ENCODE measurements around the gene PPP1R16B. TPM values are rescaled to one million over a fixed set of nuclear protein-coding genes. Genes with fewer than 3 reads are reported as not detected.

The PPP1R16B gene
- total RNA-seq, 2 experiments from 2014 or later, result 87.6 to 91.1 TPM

DNA sequence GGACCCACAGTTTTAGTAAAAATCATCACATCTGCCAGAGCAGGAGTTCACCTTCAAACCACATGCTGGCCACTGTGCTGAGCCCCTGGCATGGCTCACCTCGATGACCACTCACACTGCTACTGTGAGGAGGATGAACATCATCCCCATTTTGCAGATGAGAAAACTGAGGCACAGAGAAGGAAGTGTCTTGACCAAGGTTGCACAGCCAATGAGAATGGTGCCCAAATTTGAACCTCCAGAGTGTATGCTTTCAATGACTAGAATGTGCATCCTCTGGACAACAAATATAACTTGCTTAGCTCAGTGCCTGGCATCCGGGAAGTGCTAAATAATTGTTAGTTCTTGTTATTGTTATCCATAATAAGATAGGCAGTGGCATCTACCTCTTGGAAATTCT, 83.6 kb downstream of the PPP1R16B start:
- Histone ChIP-seq H3K36me3 (ENCODE audit: insufficient read depth, low read length) (peaks cover 23% of the 10 kb centered on the region), H3K4me3 (ENCODE audit: low read length) (no peak overlapping the region), H3K4me1 (ENCODE audit: insufficient read depth, low read length) (peaks cover 20% of the 10 kb centered on the region), H3K27ac (ENCODE audit: low read depth in 1 of 2, low read length in 2 of 2) (no peak overlapping the region), H3K27me3 (ENCODE audit: control insufficient read depth in 1 of 2, insufficient read depth in 2 of 2, low read length in 2 of 2) (no peaks in the 10 kb centered on the region), H3K9me3 (ENCODE audit: control insufficient read depth in 1 of 2, insufficient read depth in 1 of 2, low read length in 2 of 2) (no peaks in the 10 kb centered on the region)
- H3K27ac Mint-ChIP-seq, result peak overlapping the region; percentile 64
- intact Hi-C loops (cut with DNase I, micrococcal nuclease), result loop anchor here in 1 of 2 experiments (1.0 kb wide), 1 partner anchor 11 kb away; no protein-coding TSS in a partner anchor
- DNase-seq (no peak), ATAC-seq (ENCODE audit: poor library complexity) (no peak)
- ChIA-PET CTCF (no interaction called here), POLR2A (no interaction called here)
- no peaks in the 10 kb centered on the region for H3K9me3 Mint-ChIP-seq
- no peaks in the 10 kb centered on the region for H3K27me3 Mint-ChIP-seq
- TF ChIP-seq, protein P1, sequence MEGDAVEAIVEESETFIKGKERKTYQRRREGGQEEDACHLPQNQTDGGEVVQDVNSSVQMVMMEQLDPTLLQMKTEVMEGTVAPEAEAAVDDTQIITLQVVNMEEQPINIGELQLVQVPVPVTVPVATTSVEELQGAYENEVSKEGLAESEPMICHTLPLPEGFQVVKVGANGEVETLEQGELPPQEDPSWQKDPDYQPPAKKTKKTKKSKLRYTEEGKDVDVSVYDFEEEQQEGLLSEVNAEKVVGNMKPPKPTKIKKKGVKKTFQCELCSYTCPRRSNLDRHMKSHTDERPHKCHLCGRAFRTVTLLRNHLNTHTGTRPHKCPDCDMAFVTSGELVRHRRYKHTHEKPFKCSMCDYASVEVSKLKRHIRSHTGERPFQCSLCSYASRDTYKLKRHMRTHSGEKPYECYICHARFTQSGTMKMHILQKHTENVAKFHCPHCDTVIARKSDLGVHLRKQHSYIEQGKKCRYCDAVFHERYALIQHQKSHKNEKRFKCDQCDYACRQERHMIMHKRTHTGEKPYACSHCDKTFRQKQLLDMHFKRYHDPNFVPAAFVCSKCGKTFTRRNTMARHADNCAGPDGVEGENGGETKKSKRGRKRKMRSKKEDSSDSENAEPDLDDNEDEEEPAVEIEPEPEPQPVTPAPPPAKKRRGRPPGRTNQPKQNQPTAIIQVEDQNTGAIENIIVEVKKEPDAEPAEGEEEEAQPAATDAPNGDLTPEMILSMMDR (IDR thresholded peaks at IDR 0.05), result no peak
- H3K4me1 Mint-ChIP-seq (ENCODE audit: low read depth), result peaks cover 40% of the 10 kb centered on the region
- peaks cover 21% of the 10 kb centered on the region for H3K36me3 Mint-ChIP-seq (ENCODE audit: low read depth)
- no peak overlapping the region for H3K4me3 Mint-ChIP-seq

DNA sequence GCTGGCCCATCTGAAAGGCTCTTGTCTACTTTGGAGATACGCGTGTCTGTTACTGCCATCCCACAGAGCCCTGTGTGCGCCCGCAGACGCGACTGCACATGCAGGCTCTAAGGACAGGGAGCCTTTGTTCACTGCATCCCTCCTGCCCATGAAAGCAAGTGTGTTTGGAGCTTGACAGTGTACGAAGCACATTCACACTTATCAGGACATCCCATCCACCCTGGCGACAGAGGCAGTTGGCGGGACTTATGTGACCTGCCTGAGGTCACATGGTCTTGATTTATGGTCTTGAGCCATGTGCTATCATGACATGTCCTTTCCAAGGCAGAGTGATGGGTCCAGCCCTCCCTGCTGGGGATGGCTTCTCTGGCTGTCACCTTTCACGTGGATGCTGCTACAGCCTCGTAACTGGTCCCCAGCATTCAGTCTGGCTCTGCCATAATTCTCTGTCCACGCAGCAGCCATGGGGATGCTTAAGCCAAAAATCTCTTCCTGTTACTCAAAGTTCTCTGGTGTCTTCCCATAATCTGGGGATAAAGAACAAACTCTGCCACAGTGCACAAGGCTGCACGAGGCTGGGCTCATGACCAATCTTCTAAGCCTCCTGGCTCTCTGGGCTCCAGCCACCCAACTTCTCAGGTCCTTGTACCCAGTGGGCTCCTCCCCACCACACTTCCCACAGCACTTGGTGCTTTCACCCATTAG, 84.4 kb downstream of the PPP1R16B start:
- intact Hi-C loops (cut with DNase I, micrococcal nuclease), result loop anchor here (1.0 to 10.0 kb wide), 5 partner anchors 12 to 228 kb away; no protein-coding TSS in a partner anchor
- Histone ChIP-seq H3K27ac (ENCODE audit: low read depth in 1 of 2, low read length in 2 of 2) (no peak overlapping the region), H3K4me3 (ENCODE audit: low read length) (no peak overlapping the region), H3K27me3 (ENCODE audit: control insufficient read depth in 1 of 2, insufficient read depth in 2 of 2, low read length in 2 of 2) (no peaks in the 10 kb centered on the region), H3K36me3 (ENCODE audit: insufficient read depth, low read length) (peaks cover 29% of the 10 kb centered on the region), H3K9me3 (ENCODE audit: control insufficient read depth in 1 of 2, insufficient read depth in 1 of 2, low read length in 2 of 2) (no peaks in the 10 kb centered on the region), H3K4me1 (ENCODE audit: insufficient read depth, low read length) (peaks cover 24% of the 10 kb centered on the region)
- H3K27me3 Mint-ChIP-seq, result no peaks in the 10 kb centered on the region
- DNase-seq, result no peak
- H3K27ac Mint-ChIP-seq, result peak overlapping the region; percentile 64
- no peak for ATAC-seq (ENCODE audit: poor library complexity)
- POLR2A ChIA-PET, result no interaction called here
- CTCF ChIA-PET, result no interaction called here
- TF ChIP-seq, protein P1 (IDR thresholded peaks at IDR 0.05), result no peak
- no peaks in the 10 kb centered on the region for H3K9me3 Mint-ChIP-seq
- peaks cover 17% of the 10 kb centered on the region for H3K36me3 Mint-ChIP-seq (ENCODE audit: low read depth)
- H3K4me1 Mint-ChIP-seq (ENCODE audit: low read depth), result peaks cover 44% of the 10 kb centered on the region
- no peak overlapping the region for H3K4me3 Mint-ChIP-seq

- Mint-ChIP-seq H3K36me3 (ENCODE audit: low read depth) (peaks cover 17% of the 10 kb centered on the region), H3K4me1 (ENCODE audit: low read depth) (peaks cover 44% of the 10 kb centered on the region), H3K9me3 (no peaks in the 10 kb centered on the region), H3K27ac (peak overlapping the region; percentile 64), H3K27me3 (no peaks in the 10 kb centered on the region), H3K4me3 (no peak overlapping the region)
- Histone ChIP-seq H3K4me3 (ENCODE audit: low read length) (no peak overlapping the region), H3K27ac (ENCODE audit: low read depth in 1 of 2, low read length in 2 of 2) (no peak overlapping the region), H3K27me3 (ENCODE audit: control insufficient read depth in 1 of 2, insufficient read depth in 2 of 2, low read length in 2 of 2) (no peaks in the 10 kb centered on the region), H3K4me1 (ENCODE audit: insufficient read depth, low read length) (peaks cover 24% of the 10 kb centered on the region), H3K36me3 (ENCODE audit: insufficient read depth, low read length) (peaks cover 32% of the 10 kb centered on the region), H3K9me3 (ENCODE audit: control insufficient read depth in 1 of 2, insufficient read depth in 1 of 2, low read length in 2 of 2) (no peaks in the 10 kb centered on the region)
- intact Hi-C loops (cut with DNase I, micrococcal nuclease), result loop anchor here (5.0 to 10.0 kb wide), 4 partner anchors 48 to 228 kb away; no protein-coding TSS in a partner anchor
- DNase-seq (no peak), ATAC-seq (ENCODE audit: poor library complexity) (no peak)
- CTCF ChIA-PET, result no interaction called here
- POLR2A ChIA-PET, result no interaction called here
- TF ChIP-seq, protein P1 (IDR thresholded peaks at IDR 0.05), result no peak
Observed at GRCh38 chr20:38890497-38890818, 85.0 kb downstream of the PPP1R16B start.

Measured in CD4-positive, alpha-beta T cell (primary cell).